Glomerular endothelial cell (primary cell): Measurements from ENCODE around the gene PRDM16. TPM values are rescaled to one million over a fixed set of nuclear protein-coding genes. Genes with fewer than 3 reads are reported as not detected.

Experiments
- DNase-seq: peaks from one replicate; pipeline ENCODE4 v3.0.0-alpha.2; 2011; ENCODE audit warnings: low read depth, low spot score; ENCODE audit errors: extremely low read depth
- total RNA-seq: library from RNA; depleted of rRNA; stranded (reverse); fragments of >200 nt; gene quantifications from 2 replicates; pipeline ENCODE4 v1.2.3, GENCODE V29; 2015

PRDM16 gene
- total RNA-seq, 1 donor from 2014 or later, result 0.12 TPM

DNA sequence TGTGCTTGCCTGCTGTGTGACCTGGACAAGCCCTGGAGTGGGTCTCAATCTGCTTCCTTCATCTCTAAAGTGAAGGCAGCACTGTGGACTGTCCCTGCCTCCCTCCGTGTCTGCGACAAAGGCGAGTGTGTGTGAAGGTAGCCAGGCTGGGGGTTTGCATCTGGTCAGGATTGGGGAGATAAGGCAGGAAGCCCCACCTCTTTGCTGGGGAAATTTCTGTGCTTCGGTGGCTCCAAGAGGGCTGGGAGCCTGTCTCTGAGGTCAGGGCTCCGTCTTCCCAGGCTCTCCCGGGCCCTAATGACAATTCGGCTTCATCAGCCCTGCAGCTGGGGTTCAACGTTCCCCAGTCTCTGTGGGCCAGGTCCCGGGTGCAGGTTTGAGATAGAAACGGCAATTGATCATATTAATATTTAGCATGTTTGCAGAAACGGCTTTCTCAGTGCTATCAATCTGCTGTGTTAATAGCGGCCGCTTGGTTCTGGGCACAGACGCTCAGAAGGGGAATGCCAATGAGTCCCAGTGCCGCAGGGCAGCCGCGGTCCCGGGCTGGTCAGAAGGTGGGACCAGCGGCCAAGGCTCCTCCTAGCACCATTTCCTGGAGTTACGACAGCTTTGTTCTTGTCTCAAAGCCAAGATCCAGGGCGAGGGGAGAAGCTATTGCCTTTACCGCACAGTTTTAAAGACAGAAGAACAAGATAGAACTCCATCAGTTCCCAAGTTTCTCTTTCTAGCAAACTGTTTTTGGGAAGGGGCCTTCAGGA lies 105.7 kb downstream of the PRDM16 start:
- DNase-seq, result no peak

DNA sequence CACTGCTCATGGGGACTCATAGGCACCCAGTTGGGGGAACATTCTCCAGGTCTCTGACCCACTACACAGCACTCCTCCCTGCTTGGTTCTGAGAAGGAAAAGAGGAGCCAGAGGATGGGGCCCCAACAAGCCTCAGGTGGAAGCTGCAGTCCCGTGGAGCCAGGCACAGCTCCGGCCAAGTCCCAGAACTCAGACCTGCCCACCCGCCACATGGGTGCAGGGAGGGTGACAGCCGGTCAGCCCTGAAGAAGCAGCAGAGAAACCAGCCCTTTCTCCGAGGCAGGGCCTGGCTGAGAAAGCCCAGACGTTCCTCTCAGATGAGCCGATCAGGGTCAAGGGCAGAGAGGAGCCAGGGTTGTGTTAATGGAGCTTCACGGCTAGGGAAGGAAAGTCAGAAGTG lies 106.5 kb downstream of the PRDM16 start:
- DNase-seq, result no peak

DNA sequence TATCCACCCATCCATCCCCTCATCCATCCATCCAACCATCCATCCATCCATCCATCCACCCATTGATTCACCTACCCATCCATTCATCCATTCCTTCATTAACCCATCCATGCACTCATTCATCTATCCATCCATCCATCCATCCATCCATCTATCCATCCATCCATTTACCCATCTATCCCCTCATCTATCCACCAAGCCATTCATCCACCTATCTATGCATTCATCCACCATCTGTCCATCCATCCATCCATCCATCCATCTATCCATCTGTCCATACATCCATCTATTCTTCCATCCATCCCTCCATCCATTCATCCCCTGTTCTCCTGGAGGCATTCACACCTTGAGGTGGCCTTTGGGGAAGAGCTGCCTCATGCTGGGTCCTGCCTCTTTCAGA lies 107.0 kb downstream of the PRDM16 start:
- DNase-seq, result no peak

DNA sequence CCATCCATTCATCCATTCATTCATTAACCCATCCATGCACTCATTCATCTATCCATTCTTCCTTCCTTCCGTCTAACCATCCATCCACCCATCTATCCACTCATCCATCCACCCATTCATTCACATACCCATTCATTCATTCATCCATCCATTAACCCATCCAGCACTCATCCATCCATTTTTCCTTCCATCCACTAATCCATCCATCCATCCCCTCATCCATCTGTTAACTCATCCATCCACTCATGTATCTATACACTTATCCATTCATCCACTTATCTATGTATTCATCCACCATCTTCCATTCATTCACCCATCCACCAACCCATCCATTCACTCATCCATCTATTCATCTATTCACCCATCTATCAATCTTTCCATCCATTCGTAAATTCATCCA lies 107.8 kb downstream of the PRDM16 start:
- DNase-seq, result no peak

DNA sequence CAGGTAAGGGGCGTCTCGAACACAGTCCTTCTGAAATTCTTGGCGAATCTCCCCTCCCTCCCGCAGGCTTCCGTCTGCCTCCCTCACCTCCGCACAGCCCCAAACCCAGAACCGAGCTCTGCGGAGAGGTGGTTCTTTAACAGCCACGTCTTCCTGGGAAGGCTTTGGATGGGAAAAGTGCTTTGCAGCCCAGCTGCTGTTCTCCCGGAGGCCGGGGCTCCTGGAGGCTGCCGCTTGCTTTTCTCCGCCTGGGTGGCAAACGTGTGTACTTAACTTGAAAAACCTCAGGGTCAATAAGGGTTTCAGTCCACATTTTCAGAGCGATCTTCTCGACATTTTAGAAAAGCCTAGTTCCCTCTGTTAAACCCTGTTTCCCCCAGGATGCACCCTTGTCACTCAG lies 109.3 kb downstream of the PRDM16 start:
- DNase-seq, result no peak

DNA sequence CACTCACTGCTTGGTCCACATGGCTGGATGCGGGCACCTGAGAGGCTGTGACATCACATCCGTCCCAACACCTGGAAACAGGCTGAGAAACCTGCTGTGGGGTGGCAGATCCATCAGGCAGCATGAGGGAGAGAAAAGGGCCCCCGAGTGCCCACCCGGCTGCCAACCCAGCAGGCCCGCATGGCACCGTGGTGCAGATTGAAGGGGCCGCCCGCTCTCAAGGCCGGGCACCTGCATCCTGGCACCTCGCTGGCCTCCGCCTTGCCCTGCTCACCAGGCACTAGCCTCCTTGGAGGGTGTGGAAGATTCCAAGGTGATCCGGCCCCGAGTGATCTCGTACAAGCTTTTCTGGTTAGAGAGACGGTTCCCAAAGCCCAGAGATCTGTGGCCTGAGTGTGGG lies 110.5 kb downstream of the PRDM16 start:
- no peak for DNase-seq

DNA sequence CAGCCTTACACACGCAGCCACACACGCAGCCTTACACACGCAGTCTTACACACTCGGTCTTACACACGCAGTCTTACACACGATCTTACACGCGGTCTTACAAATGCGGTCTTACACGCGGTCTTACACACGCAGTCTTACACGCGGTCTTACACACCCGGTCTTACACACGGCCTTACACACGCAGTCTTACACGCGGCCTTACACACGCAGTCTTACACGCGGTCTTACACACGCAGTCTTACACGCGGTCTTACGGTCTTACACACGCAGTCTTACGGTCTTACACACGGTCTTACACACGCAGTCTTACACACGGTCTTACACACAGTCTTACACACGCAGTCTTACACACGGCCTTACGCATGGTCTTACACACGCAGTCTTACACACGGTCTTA lies 111.9 kb downstream of the PRDM16 start:
- no peak for DNase-seq

DNA sequence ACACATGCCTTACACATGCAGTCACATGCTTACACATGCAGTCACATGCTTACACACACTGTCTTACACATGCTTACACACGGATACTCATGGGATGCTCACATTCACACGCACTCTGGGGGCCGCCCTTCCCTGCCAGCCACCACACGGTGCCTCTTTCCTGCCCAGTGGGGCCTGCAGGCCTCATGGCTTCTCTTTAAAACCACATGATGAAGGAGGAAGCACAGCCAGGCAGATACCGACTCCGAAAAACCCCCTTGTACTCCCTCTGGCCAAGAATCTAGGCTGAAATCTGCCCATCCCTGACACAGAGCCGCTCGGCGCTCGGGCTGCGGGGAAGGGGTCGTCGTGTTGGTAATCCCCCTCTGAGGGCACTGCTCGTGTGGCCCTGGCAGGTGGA lies 113.0 kb downstream of the PRDM16 start:
- no peak for DNase-seq

DNA sequence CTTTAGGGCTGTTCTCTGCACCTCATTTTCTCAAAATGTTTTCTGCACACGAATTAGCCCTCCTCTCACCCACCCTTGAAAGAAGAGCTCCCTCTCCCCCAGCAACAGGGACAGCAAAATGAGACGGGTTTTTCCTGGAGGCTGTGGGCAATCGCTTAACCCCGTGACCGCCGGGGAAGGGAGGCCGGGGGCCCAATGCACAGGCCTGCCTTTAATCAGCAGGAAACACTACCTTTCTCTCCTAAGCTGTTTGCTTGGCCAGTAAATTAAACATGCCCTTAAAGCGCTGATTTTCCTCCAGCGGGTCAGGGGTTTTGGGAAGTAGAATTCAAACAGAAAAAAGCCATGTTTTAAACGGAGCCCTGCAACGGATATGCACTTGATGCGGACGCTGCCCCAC lies 114.4 kb downstream of the PRDM16 start:
- no peak for DNase-seq

DNA sequence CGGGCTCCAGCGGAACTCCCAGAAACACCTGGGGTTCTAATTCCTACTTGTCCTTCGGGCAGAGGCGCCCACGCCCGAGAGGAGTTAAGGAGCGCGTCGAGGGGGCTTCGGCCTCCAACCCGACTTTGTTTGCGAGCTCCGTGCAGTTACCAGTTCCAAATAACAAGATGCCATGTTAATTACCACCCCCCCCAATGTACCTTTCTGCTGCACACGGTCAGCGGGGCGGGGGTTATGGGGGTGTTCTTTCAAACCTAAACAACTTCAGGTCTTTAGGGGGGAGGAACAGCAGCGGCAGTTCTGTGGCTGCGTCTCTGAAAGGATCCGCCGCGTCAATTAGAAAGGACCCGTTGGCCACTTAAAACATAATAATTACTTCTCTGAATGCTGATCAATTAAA lies 114.8 kb downstream of the PRDM16 start:
- no peak for DNase-seq

DNA sequence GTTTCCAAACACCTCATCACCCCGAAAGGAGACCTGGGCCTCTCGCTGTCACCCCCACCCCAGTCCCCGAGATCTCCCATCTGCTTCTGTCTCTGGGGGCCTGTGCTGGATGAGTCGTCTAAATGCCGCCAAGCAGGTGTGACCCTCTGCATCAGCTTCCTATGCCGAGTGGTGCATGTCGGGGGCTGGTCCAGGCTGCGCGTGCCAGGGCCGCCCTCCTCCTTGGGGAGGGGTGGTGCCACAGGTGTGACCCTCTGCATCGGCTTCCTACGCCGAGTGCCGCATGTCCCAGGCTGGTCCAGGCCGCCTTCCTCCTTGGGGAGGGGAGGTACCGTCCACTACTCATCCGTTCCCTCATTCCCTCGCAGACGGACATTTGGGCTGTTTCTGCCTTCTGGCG lies 115.7 kb downstream of the PRDM16 start:
- no peak for DNase-seq

DNA sequence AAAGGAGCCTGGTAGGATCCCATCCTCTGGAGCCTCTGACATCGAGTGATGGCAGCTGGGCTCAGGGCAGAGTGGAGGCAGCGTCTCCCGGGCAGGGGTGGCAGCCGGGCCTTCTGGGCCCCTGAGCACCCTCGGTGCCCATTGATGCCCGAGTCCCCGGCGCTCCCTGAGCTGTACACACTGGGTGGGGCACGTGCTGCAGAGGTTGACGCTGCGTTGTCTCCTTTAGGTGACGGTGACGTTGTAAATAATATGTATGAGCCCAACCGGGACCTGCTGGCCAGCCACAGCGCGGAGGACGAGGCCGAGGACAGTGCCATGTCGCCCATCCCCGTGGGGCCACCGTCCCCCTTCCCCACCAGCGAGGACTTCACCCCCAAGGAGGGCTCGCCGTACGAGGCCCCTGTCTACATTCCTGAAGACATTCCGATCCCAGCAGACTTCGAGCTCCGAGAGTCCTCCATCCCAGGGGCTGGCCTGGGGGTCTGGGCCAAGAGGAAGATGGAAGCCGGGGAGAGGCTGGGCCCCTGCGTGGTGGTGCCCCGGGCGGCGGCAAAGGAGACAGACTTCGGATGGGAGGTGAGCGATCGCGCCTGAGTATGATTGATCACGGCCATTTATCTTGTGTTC lies 117.0 kb downstream of the PRDM16 start:
- no peak for DNase-seq

DNA sequence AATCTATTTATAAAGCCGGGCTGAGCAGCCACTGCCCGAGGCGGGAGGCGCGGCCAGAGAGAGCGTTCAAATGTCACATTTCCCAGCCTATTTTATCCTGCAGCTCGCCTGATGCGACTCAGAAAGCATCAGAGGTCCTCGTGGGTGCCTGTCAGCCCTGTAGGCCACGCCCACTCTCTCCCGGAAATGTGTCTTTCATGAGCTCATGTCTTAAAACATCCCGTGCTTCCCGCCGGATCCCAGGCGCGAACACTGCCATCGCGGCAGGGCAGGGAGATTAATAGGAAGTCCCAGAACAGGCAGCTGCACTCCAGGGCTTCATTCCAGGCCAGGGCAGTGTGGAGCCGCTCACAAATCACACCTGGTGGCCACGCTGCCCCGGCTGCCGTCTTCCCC lies 117.5 kb downstream of the PRDM16 start:
- no peak for DNase-seq

DNA sequence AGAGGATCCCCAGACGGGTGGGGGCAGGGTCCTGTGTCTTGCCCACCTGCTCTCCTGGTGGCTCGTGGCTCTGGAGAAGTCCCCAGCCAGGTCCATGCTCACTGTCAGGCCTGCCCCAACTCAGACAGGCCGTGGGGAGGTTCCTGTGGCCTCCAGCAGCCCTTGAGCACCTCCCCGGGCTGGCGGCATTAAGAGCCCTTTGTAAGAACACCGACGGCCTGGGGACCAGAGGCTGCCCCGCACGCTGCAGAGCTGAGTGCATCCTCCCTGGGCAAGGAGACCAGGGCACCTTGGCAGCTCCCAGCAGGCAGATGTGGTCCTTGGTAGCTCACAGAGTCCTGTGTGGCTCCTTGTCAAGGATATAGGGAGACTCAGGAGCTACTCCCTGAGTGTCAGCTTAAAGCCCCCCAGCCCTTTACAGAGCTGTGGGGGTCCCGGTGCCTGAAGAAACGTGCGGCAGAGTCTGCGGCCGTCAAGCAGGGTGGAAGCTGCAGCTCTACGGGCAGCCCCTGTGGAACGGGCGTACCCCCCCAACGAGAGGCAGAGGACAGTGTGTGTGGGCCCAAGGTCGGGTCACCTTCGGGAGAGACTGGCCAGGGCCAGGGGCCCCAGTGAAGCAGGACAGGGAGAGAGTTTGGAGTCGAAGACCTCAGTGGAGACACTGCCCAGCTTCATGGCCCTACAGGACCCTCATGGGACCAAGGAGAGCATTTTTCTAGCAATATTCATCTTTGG lies 118.6 kb downstream of the PRDM16 start:
- no peak for DNase-seq

DNA sequence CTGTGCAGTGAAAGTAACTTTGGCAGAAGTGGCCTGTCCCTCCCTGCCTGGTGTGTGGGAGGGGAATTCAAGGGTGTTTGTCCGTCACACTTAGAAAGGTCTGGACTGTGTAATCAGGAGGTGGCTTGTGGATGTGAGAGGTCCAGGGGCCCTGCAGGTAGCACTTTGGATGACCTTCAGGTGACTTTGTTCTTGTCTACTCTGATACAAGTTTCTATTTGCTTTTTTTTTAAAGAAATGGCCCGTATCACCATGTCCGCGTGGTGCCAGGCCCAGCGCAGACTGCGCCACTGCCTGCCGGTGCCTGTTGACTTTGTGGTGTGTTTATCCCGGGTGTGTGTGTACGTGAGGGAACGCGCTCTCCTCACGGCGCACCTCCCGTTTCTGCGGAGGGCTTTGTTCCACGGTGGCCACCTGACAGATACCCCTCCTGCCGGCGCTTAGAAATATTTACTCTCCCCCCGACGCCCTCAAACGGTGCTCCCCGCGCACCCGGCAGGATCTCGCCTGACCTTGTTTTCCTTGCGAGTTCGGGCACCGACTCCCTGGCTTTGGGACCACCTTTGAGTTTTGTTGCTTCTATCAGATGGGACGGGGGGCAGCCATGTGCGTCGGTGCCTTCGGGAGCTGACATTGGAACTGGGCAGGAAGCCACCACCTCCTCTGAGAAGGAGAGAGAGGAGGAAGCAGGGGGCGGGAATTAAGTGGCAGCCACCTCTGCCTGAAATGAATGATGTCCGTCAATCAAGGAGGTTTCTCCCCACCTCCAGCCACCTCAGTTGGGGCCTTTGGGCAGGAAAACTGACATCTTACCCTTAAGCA lies 119.4 kb downstream of the PRDM16 start:
- DNase-seq, result no peak

DNA sequence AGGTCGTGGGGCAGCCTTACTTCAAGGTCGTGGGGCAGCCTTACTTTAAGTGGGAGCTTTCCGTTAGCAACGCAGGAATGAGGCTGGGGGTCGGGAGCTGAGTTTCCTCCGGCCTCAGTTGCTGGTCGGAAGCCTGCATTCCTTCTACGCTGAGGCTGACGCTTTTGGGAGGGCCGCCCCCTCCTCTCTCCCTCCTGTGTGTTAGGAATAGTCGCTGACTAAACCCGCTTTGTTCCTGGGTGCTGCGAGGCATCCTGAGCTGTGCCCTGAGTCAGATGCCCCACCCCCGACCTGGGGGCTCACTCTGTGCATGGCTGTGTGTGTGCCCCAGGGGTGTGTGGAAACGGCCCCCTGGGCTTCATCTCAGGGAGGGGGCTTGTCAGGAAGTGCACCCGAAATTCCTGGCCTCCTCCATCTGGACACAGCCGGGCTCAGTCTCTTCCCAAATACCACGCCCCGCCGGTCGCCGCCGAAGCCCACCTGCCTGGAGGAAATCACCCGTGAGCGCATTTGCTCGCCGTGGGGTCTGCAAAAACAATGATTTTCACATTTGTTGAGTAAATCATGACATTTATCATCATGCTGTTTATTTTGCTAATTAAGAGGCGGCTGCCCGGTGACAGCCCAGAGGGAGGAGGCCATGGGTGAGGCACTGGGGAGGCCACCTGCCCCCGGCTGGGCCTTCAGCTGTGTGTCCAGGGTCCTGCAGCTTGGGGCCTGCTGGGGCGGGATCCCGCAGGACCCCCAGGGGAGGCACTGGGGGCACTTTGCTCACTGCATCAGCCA lies 121.4 kb downstream of the PRDM16 start:
- no peak for DNase-seq

DNA sequence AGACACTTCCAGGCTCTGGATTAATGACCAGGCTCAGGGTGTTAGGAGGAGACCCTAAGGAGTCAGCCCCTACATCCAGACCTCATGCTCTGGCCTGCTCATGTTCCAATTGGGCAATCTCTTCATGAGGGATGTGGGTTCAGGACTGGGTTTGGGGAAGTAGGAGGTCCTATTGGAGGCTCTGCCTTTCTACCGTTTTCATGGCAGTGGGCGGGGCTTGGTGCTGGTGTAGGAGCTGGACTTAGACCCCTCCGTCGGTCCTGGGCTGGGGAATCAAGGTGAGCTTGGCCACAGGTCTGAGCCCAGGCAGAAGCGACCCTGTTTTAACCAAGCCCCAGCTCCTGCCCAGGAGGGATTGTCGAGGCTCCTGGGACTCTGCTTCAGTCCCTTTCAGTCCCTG lies 123.4 kb downstream of the PRDM16 start:
- DNase-seq, result no peak

DNA sequence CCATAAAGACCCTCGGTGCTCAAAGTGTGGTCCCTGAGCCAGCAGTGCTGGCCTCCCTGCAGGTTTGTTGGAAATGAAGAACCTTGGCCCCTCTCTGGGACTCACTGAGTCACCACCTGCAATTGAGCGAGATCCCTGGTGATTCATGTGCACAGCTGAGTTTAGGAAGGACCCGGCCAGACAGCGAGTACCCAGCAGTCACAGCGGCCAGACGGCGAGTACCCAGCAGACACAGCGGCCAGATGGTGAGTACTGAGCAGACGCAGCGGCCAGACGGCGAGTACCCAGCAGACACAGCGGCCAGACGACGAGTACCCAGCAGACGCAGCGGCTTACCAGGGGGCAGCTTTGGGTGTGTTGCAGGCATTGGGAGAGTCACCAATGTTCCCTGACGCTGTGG lies 123.8 kb downstream of the PRDM16 start:
- no peak for DNase-seq

DNA sequence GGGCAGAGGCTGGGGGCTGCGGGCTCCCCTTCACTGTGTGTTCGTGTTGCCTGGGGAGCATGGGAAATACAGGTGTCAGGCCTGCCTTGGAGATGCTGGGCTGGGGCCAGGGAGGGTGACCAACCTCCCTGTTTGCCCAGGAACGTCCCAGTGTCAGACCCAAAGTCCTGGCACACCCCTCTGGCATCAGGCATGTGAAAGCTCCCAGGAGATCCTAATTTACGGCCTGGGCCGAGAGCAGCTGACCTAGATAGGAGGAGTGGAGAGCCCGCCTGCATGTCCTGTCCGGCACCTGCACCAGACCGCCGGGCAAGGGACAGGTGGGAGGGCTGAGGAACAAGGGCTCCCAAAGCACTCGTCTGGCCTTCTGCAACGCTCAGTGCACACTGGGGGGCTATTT lies 124.8 kb downstream of the PRDM16 start:
- no peak for DNase-seq

DNA sequence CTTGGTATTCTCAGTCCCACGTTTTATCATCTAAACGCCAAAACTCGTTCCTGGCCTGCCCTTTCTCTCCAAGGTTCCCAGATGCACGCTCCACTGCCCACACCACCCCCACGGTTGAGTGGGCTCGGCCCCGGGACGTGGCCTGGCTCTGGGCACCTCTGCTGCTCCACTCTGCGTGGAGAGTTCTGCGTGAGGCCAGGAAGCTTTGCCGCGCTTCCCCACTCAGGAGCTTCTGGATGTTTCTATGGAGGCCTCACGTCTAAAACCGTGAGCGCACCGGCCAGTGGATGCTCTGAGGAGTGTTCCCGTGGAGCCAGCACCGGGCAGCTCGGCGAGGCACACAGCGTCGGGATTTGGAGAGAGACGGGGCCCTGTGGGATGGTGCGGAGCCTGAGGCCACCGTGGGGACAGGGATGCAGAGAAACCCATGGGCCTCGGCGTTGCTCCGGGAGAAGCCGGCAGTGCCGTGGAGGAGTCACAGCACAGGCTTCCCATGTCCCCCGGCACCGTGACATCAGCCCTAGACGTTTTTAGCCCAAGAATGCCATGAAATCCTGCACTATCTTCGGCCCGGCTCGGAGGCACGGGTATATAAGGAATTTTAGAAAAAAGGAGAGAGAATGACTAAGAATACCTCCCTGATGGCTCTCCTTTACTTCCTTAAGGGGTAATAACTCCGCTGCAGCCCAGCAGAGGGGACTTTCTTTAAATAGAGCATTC lies 125.9 kb downstream of the PRDM16 start:
- no peak for DNase-seq
